KMS-11 (cell line): ENCODE results near the gene SPG21.

Experiments used
- H2AFZ ChIP-seq: fragments of 200-600 bp; sonication (generic); 2 replicates; pipeline ENCODE4 v1.6.1; 2016; ENCODE audit warnings: antibody characterized with exemption, mixed run types, low read depth
- H3K27ac ChIP-seq: fragments of 200-600 bp; sonication (generic); 2 replicates; pipeline ENCODE4 v1.6.1; 2016; ENCODE audit warnings: mild to moderate bottlenecking, mixed run types
- H3K27me3 ChIP-seq: fragments of 200-600 bp; sonication (generic); 2 replicates; pipeline ENCODE4 v1.6.1; 2017; ENCODE audit warnings: mild to moderate bottlenecking, low read depth, mixed run types, moderate library complexity; ENCODE audit not compliant: insufficient read depth
- H3K36me3 ChIP-seq: fragments of 200-600 bp; sonication (generic); 2 replicates; pipeline ENCODE4 v1.6.1; 2017; ENCODE audit warnings: mild to moderate bottlenecking, mixed run types; ENCODE audit not compliant: insufficient read depth
- H3K4me1 ChIP-seq: fragments of 200-600 bp; sonication (generic); 2 replicates; pipeline ENCODE4 v1.6.1; 2016; ENCODE audit warnings: mild to moderate bottlenecking, low read depth, mixed run types; ENCODE audit not compliant: poor library complexity, severe bottlenecking
- H3K4me2 ChIP-seq: fragments of 200-600 bp; sonication (generic); 2 replicates; pipeline ENCODE4 v1.7.0; 2016; ENCODE audit warnings: mild to moderate bottlenecking, mixed run types
- H3K4me3 ChIP-seq: fragments of 200-600 bp; sonication (generic); IDR thresholded peaks from 2 replicates; pipeline ENCODE4 v1.6.1; 2017; ENCODE audit warnings: low read depth, low read length, mixed read lengths; ENCODE audit not compliant: insufficient read depth
- H3K79me2 ChIP-seq: fragments of 200-600 bp; sonication (generic); 2 replicates; pipeline ENCODE4 v1.6.1; 2016; ENCODE audit warnings: low read depth, mixed run types; ENCODE audit not compliant: insufficient read depth
- H3K9ac ChIP-seq: fragments of 200-600 bp; sonication (generic); 2 replicates; pipeline ENCODE4 v1.6.1; 2016; ENCODE audit warnings: mild to moderate bottlenecking, mixed run types
- H4K20me1 ChIP-seq: fragments of 200-600 bp; sonication (generic); 2 replicates; pipeline ENCODE4 v1.6.1; 2016; ENCODE audit warnings: mild to moderate bottlenecking, mixed run types; ENCODE audit not compliant: insufficient read depth
- CTCF ChIP-seq: fragments of 200-600 bp; sonication (generic); conservative IDR thresholded peaks from 2 replicates; pipeline ENCODE4 v1.6.1; 2017; ENCODE audit warnings: low read depth, mild to moderate bottlenecking, antibody characterized with exemption, low read length, moderate library complexity, mixed read lengths

The SPG21 gene, protein sequence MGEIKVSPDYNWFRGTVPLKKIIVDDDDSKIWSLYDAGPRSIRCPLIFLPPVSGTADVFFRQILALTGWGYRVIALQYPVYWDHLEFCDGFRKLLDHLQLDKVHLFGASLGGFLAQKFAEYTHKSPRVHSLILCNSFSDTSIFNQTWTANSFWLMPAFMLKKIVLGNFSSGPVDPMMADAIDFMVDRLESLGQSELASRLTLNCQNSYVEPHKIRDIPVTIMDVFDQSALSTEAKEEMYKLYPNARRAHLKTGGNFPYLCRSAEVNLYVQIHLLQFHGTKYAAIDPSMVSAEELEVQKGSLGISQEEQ

GRCh38 chr15:64989416-64990167 is at the start of gene SPG21:
SPG21 (minus strand) TSS chr15:64989914; CDS start chr15:64983569, 6,345 bp downstream.
- TF ChIP-seq CTCF: no peak
- Histone ChIP-seq H3K9ac (peak within 1 kb of the TSS; percentile 66), H3K27ac (peak within 1 kb of the TSS; percentile 28; the same call in 1 of the 2 replicates), H3K79me2 (no peaks in the 10 kb centered on the region; the same call in 1 of the 2 replicates), H3K36me3 (no peaks in the 10 kb centered on the region), H3K4me1 (peaks cover 20% of the 10 kb centered on the region), H4K20me1 (no peaks in the 10 kb centered on the region), H3K4me3 (no peak within 1 kb of the TSS), H2AFZ (peak within 1 kb of the TSS; percentile 76), H3K4me2 (peak within 1 kb of the TSS; percentile 66), H3K27me3 (no peaks in the 10 kb centered on the region)

DNA sequence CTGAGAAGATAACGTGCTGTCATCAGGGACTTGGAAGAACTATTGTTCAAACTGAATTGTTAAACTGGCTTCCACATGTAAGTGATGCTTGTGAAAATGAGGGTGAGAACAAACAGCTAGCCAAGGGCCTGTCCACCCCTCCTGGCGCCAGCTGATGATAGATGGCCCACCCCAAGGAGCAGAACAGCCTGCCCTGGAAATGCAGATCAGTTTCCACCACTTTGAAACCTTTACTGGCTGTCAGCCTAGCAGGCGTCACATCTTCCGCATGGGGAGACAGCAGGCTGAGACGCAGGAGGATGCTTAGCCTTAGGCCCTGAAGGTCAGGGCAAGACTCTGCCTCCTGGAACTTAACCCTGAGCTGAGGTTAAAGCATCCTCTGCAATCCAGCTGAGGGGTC is 49.1 kb upstream of the SPG21 start:
- Histone ChIP-seq H3K4me1 (no peaks in the 10 kb centered on the region), H3K9ac (no peak overlapping the region), H2AFZ (no peak overlapping the region)

GRCh38 chr15:65038428-65038827 is 48.7 kb upstream of the SPG21 start:
- Histone ChIP-seq H3K9ac (no peak overlapping the region), H3K27me3 (no peaks in the 10 kb centered on the region), H3K4me3 (no peak overlapping the region), H4K20me1 (no peaks in the 10 kb centered on the region), H2AFZ (no peak overlapping the region), H3K36me3 (no peaks in the 10 kb centered on the region), H3K4me2 (no peak overlapping the region), H3K4me1 (no peaks in the 10 kb centered on the region), H3K79me2 (no peaks in the 10 kb centered on the region), H3K27ac (no peak overlapping the region)
- TF ChIP-seq CTCF: no peak

More for the DNA sequence above, 49.1 kb upstream of the SPG21 start:
- no peak overlapping the region for H3K4me3 ChIP-seq
- H3K4me2 ChIP-seq: no peak overlapping the region
- no peaks in the 10 kb centered on the region for H3K79me2 ChIP-seq
- H3K27ac ChIP-seq: no peak overlapping the region
- TF ChIP-seq CTCF: no peak
- H3K36me3 ChIP-seq: no peaks in the 10 kb centered on the region
- no peaks in the 10 kb centered on the region for H4K20me1 ChIP-seq
- no peaks in the 10 kb centered on the region for H3K27me3 ChIP-seq

- Histone ChIP-seq H4K20me1 (no peaks in the 10 kb centered on the region), H3K4me3 (no peak overlapping the region), H2AFZ (no peak overlapping the region), H3K36me3 (no peaks in the 10 kb centered on the region), H3K27ac (no peak overlapping the region), H3K4me1 (no peaks in the 10 kb centered on the region), H3K4me2 (no peak overlapping the region), H3K79me2 (no peaks in the 10 kb centered on the region), H3K9ac (no peak overlapping the region), H3K27me3 (no peaks in the 10 kb centered on the region)
- TF ChIP-seq CTCF: no peak
These were observed 47.6 kb upstream of the SPG21 start for GRCh38 chr15:65037309-65037708.
